Endodermal cell (in vitro differentiated cells): Measurements from ENCODE around the gene TESK2. TPM values are rescaled to one million over a fixed set of nuclear protein-coding genes. Genes with fewer than 3 reads are reported as not detected.
"Not testable (repeated sequence)": the region's sequence is repeated elsewhere in the genome, so short reads cannot be mapped to it uniquely, and the experiment has no call there.

Source experiments
- DNase-seq: peaks from one replicate; pipeline ENCODE4 v3.0.0-alpha.2; 2017
- H3K27ac ChIP-seq: 2 replicates; pipeline ENCODE4 v1.5.1; 2013; ENCODE audit warnings: mild to moderate bottlenecking, low read depth, low read length, moderate library complexity
- H3K27me3 ChIP-seq: 2 replicates; pipeline ENCODE4 v1.6.1; 2013; ENCODE audit warnings: mild to moderate bottlenecking, low read length, moderate library complexity; ENCODE audit not compliant: insufficient read depth, control insufficient read depth, poor library complexity, severe bottlenecking
- H3K36me3 ChIP-seq: 2 replicates; pipeline ENCODE4 v1.7.0; 2013; ENCODE audit warnings: mild to moderate bottlenecking, low read length, moderate library complexity; ENCODE audit not compliant: control insufficient read depth, insufficient read depth
- H3K4me1 ChIP-seq: one replicate; pipeline ENCODE4 v1.7.0; 2013; ENCODE audit warnings: low read length; ENCODE audit not compliant: control insufficient read depth, insufficient read depth
- H3K4me3 ChIP-seq: 2 replicates; pipeline ENCODE4 v1.5.1; 2013; ENCODE audit warnings: mild to moderate bottlenecking, low read length, moderate library complexity
- H3K9ac ChIP-seq: 2 replicates; pipeline ENCODE4 v1.6.1; 2013; ENCODE audit warnings: mild to moderate bottlenecking, low read length, moderate library complexity; ENCODE audit not compliant: poor library complexity, severe bottlenecking; ENCODE audit errors: extremely low read depth
- H3K9me3 ChIP-seq: 2 replicates; pipeline ENCODE4 v1.6.1; 2013; ENCODE audit warnings: mild to moderate bottlenecking, low read length, moderate library complexity; ENCODE audit not compliant: control insufficient read depth
- H3K27ac Mint-ChIP-seq: 2 replicates; pipeline ENCODE4 v1.8.0; 2020; ENCODE audit warnings: mixed read lengths
- H3K27me3 Mint-ChIP-seq: 2 replicates; pipeline ENCODE4 v1.8.0; 2021; ENCODE audit warnings: mild to moderate bottlenecking, mixed read lengths; ENCODE audit not compliant: insufficient read depth
- H3K36me3 Mint-ChIP-seq: 2 replicates; pipeline ENCODE4 v1.8.0; 2020; ENCODE audit warnings: low read depth, mixed read lengths
- H3K4me1 Mint-ChIP-seq: 2 replicates; pipeline ENCODE4 v1.8.0; 2020; ENCODE audit warnings: mixed read lengths
- H3K4me3 Mint-ChIP-seq: 2 replicates; pipeline ENCODE4 v1.8.0; 2020; ENCODE audit warnings: mild to moderate bottlenecking, moderate library complexity, mixed read lengths
- H3K9me3 Mint-ChIP-seq: 2 replicates; pipeline ENCODE4 v1.8.0; 2020; ENCODE audit warnings: mild to moderate bottlenecking, mixed read lengths
- CTCF ChIP-seq: fragments of 200-600 bp; sonication (generic); conservative IDR thresholded peaks from 2 replicates; pipeline ENCODE4 v1.5.0; 2021; ENCODE audit warnings: antibody characterized with exemption, mild to moderate bottlenecking
- WGBS, 2 experiments: methylation state at CpG; one replicate each; pipeline versions ENCODE4 v1.1.5 to v1.1.7; 2013; ENCODE audit warnings: missing lambda C conversion rate in 2 of 2, mixed read lengths in 1 of 2; ENCODE audit not compliant: insufficient coverage in 1 of 2, insufficient read length in 1 of 2; 5-methylcytosine and 5-hydroxymethylcytosine counted together
- total RNA-seq, 2 donors: library from RNA; stranded (reverse); fragmentation: NEBNext Ultra II Directional in 1 of 2; extraction: Animal tissue kit (Norgen Biotek cat#: 25700) in 1 of 2; gene quantifications; 2 replicates in 1 of 2; 3 replicates in 1 of 2; pipeline ENCODE4 v1.2.1, GENCODE V29; 2021

TESK2 gene
- total RNA-seq, 2 donors from 2014 or later = 9.7 to 10.3 TPM

GRCh38 chr1:45365051-45365450 lies 125.9 kb downstream of the TESK2 start:
- H3K27me3 ChIP-seq = no peaks in the 10 kb centered on the region
- TF ChIP-seq CTCF = no peak
- Mint-ChIP-seq H3K36me3 (no peaks in the 10 kb centered on the region), H3K4me3 (no peak overlapping the region), H3K27me3 (no peaks in the 10 kb centered on the region), H3K4me1 (peaks cover 13% of the 10 kb centered on the region), H3K9me3 (no peaks in the 10 kb centered on the region), H3K27ac (no peak overlapping the region)
- H3K4me1 ChIP-seq = no peaks in the 10 kb centered on the region
- H3K4me3 ChIP-seq = no peak overlapping the region
- no peak overlapping the region for H3K27ac ChIP-seq
- H3K36me3 ChIP-seq = no peaks in the 10 kb centered on the region
- 92 to 93% methylated on average over 5 to 6 of the region's 6 CpGs for WGBS, 2 experiments
- no peak for DNase-seq
- no peak overlapping the region for H3K9ac ChIP-seq
- H3K9me3 ChIP-seq = peaks cover 5% of the 10 kb centered on the region

- peaks cover 15% of the 10 kb centered on the region for H3K4me1 Mint-ChIP-seq
- H3K27ac ChIP-seq = no peak overlapping the region
- H3K27me3 ChIP-seq = no peaks in the 10 kb centered on the region
- H3K9ac ChIP-seq = no peak overlapping the region
- H3K36me3 ChIP-seq = no peaks in the 10 kb centered on the region
- H3K9me3 Mint-ChIP-seq = no peaks in the 10 kb centered on the region
- H3K27ac Mint-ChIP-seq = no peak overlapping the region
- TF ChIP-seq CTCF = no peak
- H3K4me3 ChIP-seq = no peak overlapping the region
- no peak overlapping the region for H3K4me3 Mint-ChIP-seq
- 95 to 100% methylated on average over 2 of the region's 2 CpGs for WGBS, 2 experiments
- no peak for DNase-seq
- no peaks in the 10 kb centered on the region for H3K36me3 Mint-ChIP-seq
- no peaks in the 10 kb centered on the region for H3K4me1 ChIP-seq
- peaks cover 5% of the 10 kb centered on the region for H3K9me3 ChIP-seq
- no peaks in the 10 kb centered on the region for H3K27me3 Mint-ChIP-seq
These were observed 126.7 kb downstream of the TESK2 start for GRCh38 chr1:45364294-45364693.

- WGBS, 2 experiments = 66 to 73% methylated on average over 6 to 7 of the region's 7 CpGs
- H3K9me3 ChIP-seq, H3K4me3 ChIP-seq, H3K4me3 Mint-ChIP-seq, H3K9me3 Mint-ChIP-seq, H3K36me3 Mint-ChIP-seq, H3K27ac ChIP-seq, H3K4me1 ChIP-seq, H3K27me3 ChIP-seq, H3K9ac ChIP-seq, H3K36me3 ChIP-seq, H3K27me3 Mint-ChIP-seq: not testable (repeated sequence)
- H3K27ac Mint-ChIP-seq = peak overlapping the region; percentile 2
- peaks cover 17% of the 10 kb centered on the region for H3K4me1 Mint-ChIP-seq
- DNase-seq = peak; percentile 66
These were observed 130.0 kb downstream of the TESK2 start for GRCh38 chr1:45360981-45361380.

- Mint-ChIP-seq H3K27ac (peak overlapping the region; percentile 2), H3K4me1 (peaks cover 17% of the 10 kb centered on the region), H3K9me3 (no peaks in the 10 kb centered on the region), H3K4me3 (no peak overlapping the region), H3K36me3 (no peaks in the 10 kb centered on the region), H3K27me3 (no peaks in the 10 kb centered on the region)
- Histone ChIP-seq H3K4me3 (no peak overlapping the region), H3K4me1 (no peaks in the 10 kb centered on the region), H3K27me3 (no peaks in the 10 kb centered on the region), H3K9ac (no peak overlapping the region), H3K9me3 (peaks cover 5% of the 10 kb centered on the region), H3K36me3 (no peaks in the 10 kb centered on the region), H3K27ac (no peak overlapping the region)
- 49 to 53% methylated on average over 5 to 7 of the region's 7 CpGs for WGBS, 2 experiments
- DNase-seq = peak; percentile 74
- TF ChIP-seq CTCF = peak; percentile 84
These were observed 131.0 kb downstream of the TESK2 start for GRCh38 chr1:45359882-45360513.
